Astrocyte of the cerebellum (primary cell): ENCODE results near the gene PLEKHG2.

Source experiments
- DNase-seq: peaks from one replicate; pipeline ENCODE4 v3.0.0-alpha.2; 2011; ENCODE audit warnings: low read depth
- H3K4me3 ChIP-seq: 2 replicates; pipeline ENCODE4 v1.5.1; 2011; ENCODE audit warnings: mild to moderate bottlenecking, low read depth, low read length, moderate library complexity
- in situ Hi-C: cut with HindIII; loops from 2 replicates; pipeline ENCODE4 v1.10.0; 2017; ENCODE audit warnings: low sequenced_read_pairs
- TF ChIP-seq, protein P1 (sequence below): IDR thresholded peaks from 2 replicates; pipeline ENCODE4 v1.5.1; 2012; ENCODE audit warnings: low read length, low read depth, moderate library complexity, mild to moderate bottlenecking; ENCODE audit errors: missing control alignments

PLEKHG2 gene

DNA sequence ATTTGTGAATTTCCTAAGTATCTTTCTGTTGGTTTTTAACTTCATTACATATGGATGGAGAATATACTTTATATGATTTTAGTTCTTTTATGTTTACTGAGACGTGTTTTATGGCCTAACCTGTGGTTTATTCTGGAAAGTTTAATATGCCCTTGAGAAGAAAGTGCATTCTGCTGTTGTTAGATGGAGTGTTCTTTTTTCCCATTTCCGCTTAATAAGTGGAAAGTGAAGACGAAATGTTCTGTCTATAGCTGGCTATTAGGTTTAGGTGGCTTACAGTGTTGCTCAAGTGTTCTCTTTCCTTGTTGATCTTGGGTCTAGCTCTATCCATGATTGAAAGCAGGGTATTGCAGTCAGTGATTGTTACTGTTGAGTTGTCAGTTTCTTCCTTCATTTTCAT is 50.9 kb downstream of the PLEKHG2 start:
- H3K4me3 ChIP-seq = no peak overlapping the region
- DNase-seq = no peak
- TF ChIP-seq, protein P1, sequence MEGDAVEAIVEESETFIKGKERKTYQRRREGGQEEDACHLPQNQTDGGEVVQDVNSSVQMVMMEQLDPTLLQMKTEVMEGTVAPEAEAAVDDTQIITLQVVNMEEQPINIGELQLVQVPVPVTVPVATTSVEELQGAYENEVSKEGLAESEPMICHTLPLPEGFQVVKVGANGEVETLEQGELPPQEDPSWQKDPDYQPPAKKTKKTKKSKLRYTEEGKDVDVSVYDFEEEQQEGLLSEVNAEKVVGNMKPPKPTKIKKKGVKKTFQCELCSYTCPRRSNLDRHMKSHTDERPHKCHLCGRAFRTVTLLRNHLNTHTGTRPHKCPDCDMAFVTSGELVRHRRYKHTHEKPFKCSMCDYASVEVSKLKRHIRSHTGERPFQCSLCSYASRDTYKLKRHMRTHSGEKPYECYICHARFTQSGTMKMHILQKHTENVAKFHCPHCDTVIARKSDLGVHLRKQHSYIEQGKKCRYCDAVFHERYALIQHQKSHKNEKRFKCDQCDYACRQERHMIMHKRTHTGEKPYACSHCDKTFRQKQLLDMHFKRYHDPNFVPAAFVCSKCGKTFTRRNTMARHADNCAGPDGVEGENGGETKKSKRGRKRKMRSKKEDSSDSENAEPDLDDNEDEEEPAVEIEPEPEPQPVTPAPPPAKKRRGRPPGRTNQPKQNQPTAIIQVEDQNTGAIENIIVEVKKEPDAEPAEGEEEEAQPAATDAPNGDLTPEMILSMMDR = no peak
- in situ Hi-C loops = no loop called here

DNA sequence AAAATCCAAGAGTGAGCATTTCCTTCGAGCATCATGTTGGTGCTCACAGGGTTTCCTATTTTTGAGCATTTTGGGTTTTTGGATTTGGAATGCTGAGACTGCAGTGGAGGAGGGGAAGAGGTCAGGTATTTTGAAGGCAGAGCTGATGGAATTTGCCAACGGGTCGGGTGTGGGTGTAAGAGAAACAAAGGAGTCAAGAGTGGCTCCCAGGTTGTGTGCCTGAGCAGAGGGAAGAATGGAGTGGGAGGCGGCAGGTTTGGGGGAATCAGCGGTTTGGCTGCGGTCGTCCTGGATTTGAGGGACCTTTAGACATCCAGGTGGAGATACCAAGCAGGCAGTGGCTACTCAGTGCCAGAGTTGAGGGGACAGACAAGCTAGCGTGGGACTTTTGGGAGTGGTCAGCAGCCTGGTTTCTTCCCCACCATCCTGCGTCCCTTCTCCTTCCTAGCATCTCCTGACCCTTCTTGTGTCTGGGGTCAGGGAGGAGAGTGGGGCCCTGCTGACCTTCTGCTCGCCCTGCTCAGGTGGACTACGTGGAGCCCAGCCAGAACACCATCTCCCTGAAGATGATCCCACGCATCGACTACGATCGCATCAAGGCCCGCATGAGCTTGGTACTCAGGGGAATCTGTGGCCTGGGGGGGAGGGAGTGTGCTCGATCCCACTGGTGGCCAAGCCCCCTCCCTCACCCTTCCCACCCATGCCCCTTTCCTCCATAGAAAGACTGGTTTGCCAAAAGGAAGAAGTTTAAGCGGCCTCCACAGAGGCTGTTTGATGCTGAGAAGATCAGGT is 53.7 kb downstream of the PLEKHG2 start:
- TF ChIP-seq, protein P1 = no peak
- DNase-seq = no peak
- in situ Hi-C loops = no loop called here

GRCh38 chr19:39467941-39468340 is 55.5 kb downstream of the PLEKHG2 start:
- in situ Hi-C loops = no loop called here

More for the DNA sequence above, 53.7 kb downstream of the PLEKHG2 start:
- no peak overlapping the region for H3K4me3 ChIP-seq

DNA sequence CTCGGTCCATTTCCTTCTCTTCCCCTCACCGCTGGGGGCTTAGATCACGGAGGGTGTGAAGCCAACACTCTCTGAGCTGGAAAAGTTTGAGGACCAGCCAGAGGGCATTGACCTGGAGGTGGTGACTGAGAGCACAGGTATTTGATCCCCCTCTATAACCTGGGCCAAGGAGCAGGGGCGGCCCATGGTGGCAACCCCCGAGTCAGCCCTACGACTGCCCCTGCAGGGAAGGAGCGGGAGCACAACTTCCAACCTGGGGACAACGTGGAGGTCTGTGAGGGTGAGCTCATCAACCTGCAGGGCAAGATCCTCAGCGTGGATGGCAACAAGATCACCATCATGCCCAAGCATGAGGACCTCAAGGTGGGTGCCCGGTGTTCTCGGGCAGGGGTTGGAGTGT is 56.6 kb downstream of the PLEKHG2 start:
- TF ChIP-seq, protein P1 = no peak
- no peak for DNase-seq
- H3K4me3 ChIP-seq = no peak overlapping the region
- in situ Hi-C loops = no loop called here

More at GRCh38 chr19:39467941-39468340, 55.5 kb downstream of the PLEKHG2 start:
- TF ChIP-seq, protein P1 = no peak
- no peak for DNase-seq
- H3K4me3 ChIP-seq = no peak overlapping the region

DNA sequence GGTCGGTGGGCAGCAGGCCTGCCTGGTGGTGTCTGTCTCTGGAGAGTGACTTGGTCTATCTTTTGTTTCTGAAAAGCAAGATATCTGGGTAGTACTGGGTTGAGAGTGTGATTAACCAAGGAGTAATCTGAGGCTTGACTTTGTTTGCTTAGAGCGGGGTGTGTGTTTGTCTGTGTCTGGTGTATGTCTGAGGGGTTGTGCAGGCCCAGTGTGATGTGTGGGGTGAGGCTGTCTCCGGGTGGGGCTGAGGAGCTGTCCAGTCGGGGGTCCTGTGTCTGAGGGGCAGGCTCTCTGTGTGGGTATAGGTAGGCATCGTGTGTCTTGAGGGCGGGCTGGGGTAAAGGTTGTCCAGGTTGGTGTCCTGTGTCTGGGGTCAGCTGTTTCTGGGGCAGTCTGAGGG is 57.1 kb downstream of the PLEKHG2 start:
- TF ChIP-seq, protein P1 = no peak
- DNase-seq = no peak
- in situ Hi-C loops = no loop called here
- H3K4me3 ChIP-seq = no peak overlapping the region

DNA sequence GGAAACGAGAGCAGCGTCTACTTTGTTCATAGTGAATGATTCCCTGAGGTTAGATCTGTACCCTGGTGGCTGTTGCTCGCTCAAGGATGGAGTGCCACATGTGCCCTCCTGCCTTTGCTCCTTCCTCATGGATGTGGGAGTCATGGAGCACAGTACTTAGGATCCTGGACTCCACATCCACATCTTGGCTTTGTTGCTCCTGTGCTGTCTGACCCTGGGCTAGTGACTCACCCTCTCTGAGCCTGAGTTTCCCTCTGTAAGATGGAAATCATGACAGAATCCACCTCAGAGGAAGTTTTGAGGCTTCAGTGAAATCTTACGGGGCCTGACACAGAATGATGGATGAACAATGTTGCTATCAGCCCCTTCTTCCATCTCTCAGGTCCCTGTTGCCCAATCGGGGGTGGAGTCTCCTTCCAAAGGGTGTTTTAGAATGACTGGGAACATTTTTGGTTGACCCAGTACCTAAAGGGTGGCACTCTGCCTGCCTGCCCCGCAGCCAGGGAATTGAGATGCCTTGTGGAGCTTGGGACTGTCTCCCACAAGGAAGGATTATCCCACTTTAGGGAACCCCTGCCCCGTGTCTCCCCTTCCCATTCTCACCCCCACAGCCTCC is 58.4 kb downstream of the PLEKHG2 start:
- no peak for DNase-seq
- in situ Hi-C loops = no loop called here
- no peak overlapping the region for H3K4me3 ChIP-seq
- TF ChIP-seq, protein P1 = no peak
